Neuronal stem cell (in vitro differentiated cells): ENCODE measurements around the gene SEPHS2.
"Not testable (repeated sequence)": the region's sequence is repeated elsewhere in the genome, so short reads cannot be mapped to it uniquely, and the experiment has no call there.

Experiments
- DNase-seq: peaks from one replicate; pipeline ENCODE4 v3.0.0-alpha.2; 2013; ENCODE audit warnings: low spot score
- H2AFZ ChIP-seq: one replicate; pipeline ENCODE4 v1.6.1; 2013; ENCODE audit warnings: mild to moderate bottlenecking, low read length, inconsistent platforms
- H2AK5ac ChIP-seq: 2 replicates; pipeline ENCODE4 v1.6.1; 2013; ENCODE audit warnings: low read depth, mild to moderate bottlenecking, inconsistent platforms, low read length, moderate library complexity, mixed read lengths
- H2BK120ac ChIP-seq: 2 replicates; pipeline ENCODE4 v1.6.1; 2013; ENCODE audit warnings: low read depth, mild to moderate bottlenecking, inconsistent platforms, low read length, moderate library complexity, mixed read lengths
- H2BK12ac ChIP-seq: one replicate; pipeline ENCODE4 v1.6.1; 2013; ENCODE audit warnings: low read length, inconsistent platforms
- H2BK15ac ChIP-seq: 2 replicates; pipeline ENCODE4 v1.6.1; 2013; ENCODE audit warnings: mild to moderate bottlenecking, low read length, inconsistent platforms, mixed read lengths
- H2BK5ac ChIP-seq: one replicate; pipeline ENCODE4 v1.6.1; 2013; ENCODE audit warnings: inconsistent platforms, mild to moderate bottlenecking, low read length, moderate library complexity
- H3K14ac ChIP-seq: one replicate; pipeline ENCODE4 v1.6.1; 2013; ENCODE audit warnings: low read length, inconsistent platforms
- H3K18ac ChIP-seq: 2 replicates; pipeline ENCODE4 v1.6.1; 2013; ENCODE audit warnings: low read length, inconsistent platforms
- H3K23ac ChIP-seq: 2 replicates; pipeline ENCODE4 v1.6.1; 2013; ENCODE audit warnings: low read depth, mild to moderate bottlenecking, mixed read lengths, low read length, inconsistent platforms; ENCODE audit not compliant: poor library complexity
- H3K27ac ChIP-seq: replicated peaks from 3 replicates; pipeline ENCODE4 v1.5.1; 2013; ENCODE audit warnings: low read length, inconsistent platforms
- H3K27me3 ChIP-seq, 3 experiments: 2 replicates each; pipeline ENCODE4 v1.6.1; 2013; ENCODE audit warnings: low read length in 3 of 3, mild to moderate bottlenecking in 2 of 3, inconsistent platforms in 1 of 3, low read depth in 1 of 3, mixed read lengths in 1 of 3, moderate library complexity in 1 of 3; ENCODE audit not compliant: control insufficient read depth in 3 of 3, insufficient read depth in 3 of 3
- H3K36me3 ChIP-seq, 2 donors: replicated peaks in 1 of 2; 2 replicates each; pipeline ENCODE4 v1.6.1; 2013; ENCODE audit warnings: low read length in 2 of 2; ENCODE audit not compliant: control insufficient read depth in 2 of 2, insufficient read depth in 2 of 2
- H3K4ac ChIP-seq: 2 replicates; pipeline ENCODE4 v1.6.1; 2013; ENCODE audit warnings: inconsistent platforms, mild to moderate bottlenecking, low read length, moderate library complexity
- H3K4me1 ChIP-seq, 2 donors: 1 replicate in 1 of 2; 2 replicates in 1 of 2; pipeline ENCODE4 v1.6.1; 2013; ENCODE audit warnings: low read length in 2 of 2, low read depth in 1 of 2; ENCODE audit not compliant: control insufficient read depth in 2 of 2, insufficient read depth in 1 of 2
- H3K4me2 ChIP-seq: one replicate; pipeline ENCODE4 v1.6.1; 2013; ENCODE audit warnings: mild to moderate bottlenecking, low read length, inconsistent platforms; ENCODE audit not compliant: insufficient read depth, poor library complexity, severe bottlenecking
- H3K4me3 ChIP-seq, 2 donors: 2 replicates each; pipeline ENCODE4 v1.5.1; 2013; ENCODE audit warnings: low read length in 2 of 2, mild to moderate bottlenecking in 2 of 2, inconsistent platforms in 1 of 2, moderate library complexity in 1 of 2
- H3K79me1 ChIP-seq: one replicate; pipeline ENCODE4 v1.6.1; 2013; ENCODE audit warnings: low read depth, mild to moderate bottlenecking, inconsistent platforms, low read length, moderate library complexity
- H3K9ac ChIP-seq: one replicate; pipeline ENCODE4 v1.6.1; 2013; ENCODE audit warnings: mild to moderate bottlenecking, low read depth, low read length, inconsistent platforms; ENCODE audit not compliant: poor library complexity
- H3K9me3 ChIP-seq, 2 donors: replicated peaks in 1 of 2; 2 replicates each; pipeline versions ENCODE3 to v1.6.1; 2013; ENCODE audit warnings: low read length in 2 of 2, mild to moderate bottlenecking in 2 of 2, inconsistent platforms in 1 of 2, low read depth in 1 of 2, mixed read lengths in 1 of 2, moderate library complexity in 1 of 2; ENCODE audit not compliant: control insufficient read depth in 2 of 2, insufficient read depth in 1 of 2
- H4K8ac ChIP-seq: one replicate; pipeline ENCODE4 v1.6.1; 2013; ENCODE audit warnings: low read depth, mild to moderate bottlenecking, inconsistent platforms, low read length, moderate library complexity
- H4K91ac ChIP-seq: one replicate; pipeline ENCODE4 v1.6.1; 2013; ENCODE audit warnings: low read length, low read depth, mild to moderate bottlenecking, inconsistent platforms; ENCODE audit not compliant: poor library complexity
- WGBS, 2 donors: extraction: QIAGEN DNeasy Blood & Tissue Kit; methylation state at CpG; one replicate each; pipeline ENCODE4 v1.1.7; 2013; ENCODE audit warnings: missing lambda C conversion rate in 2 of 2, mixed read lengths in 1 of 2; ENCODE audit not compliant: insufficient read length in 2 of 2, insufficient replicate concordance in 1 of 2; ENCODE audit errors: extremely low coverage in 2 of 2; 5-methylcytosine and 5-hydroxymethylcytosine counted together

SEPHS2 gene

GRCh38 chr16:30457743-30458560 lies 12.3 kb upstream of the SEPHS2 start:
- Histone ChIP-seq H3K79me1 (no peaks in the 10 kb centered on the region), H4K8ac (no peak overlapping the region), H3K14ac (no peak overlapping the region), H2BK5ac (no peak overlapping the region), H2AFZ (no peak overlapping the region), H2AK5ac (no peak overlapping the region), H3K27ac (no peak overlapping the region), H3K4me1 (no peaks in the 10 kb centered on the region), H3K36me3 (no peaks in the 10 kb centered on the region), H3K18ac (no peak overlapping the region), H3K4me2 (no peak overlapping the region), H2BK15ac (no peak overlapping the region), H3K9me3 (no peaks in the 10 kb centered on the region), H4K91ac (no peak overlapping the region), H3K27me3 (peaks cover 0 to 22% (median 0%) of the 10 kb centered on the region in 3 experiments), H3K9ac (no peak overlapping the region), H3K4ac (no peak overlapping the region), H2BK120ac (no peak overlapping the region), H3K4me3 (no peak overlapping the region), H3K23ac (no peak overlapping the region), H2BK12ac (no peak overlapping the region)
- WGBS, 2 donors, result no CpG with 5 or more reads among the region's 16 CpGs
- no peak for DNase-seq

- no CpG with 5 or more reads among the region's 1 CpG for WGBS, 2 donors
- Histone ChIP-seq H3K4me1 (no peaks in the 10 kb centered on the region), H4K91ac (no peak overlapping the region), H2BK15ac (no peak overlapping the region), H3K4me3 (no peak overlapping the region), H2BK12ac (no peak overlapping the region), H3K36me3 (no peaks in the 10 kb centered on the region), H3K79me1 (no peaks in the 10 kb centered on the region), H3K14ac (no peak overlapping the region), H3K27me3 (peaks cover 0 to 29% (median 0%) of the 10 kb centered on the region in 3 experiments), H3K23ac (no peak overlapping the region), H3K9me3 (no peaks in the 10 kb centered on the region), H3K4ac (no peak overlapping the region), H4K8ac (no peak overlapping the region), H3K18ac (no peak overlapping the region), H3K27ac (no peak overlapping the region), H2AFZ (no peak overlapping the region), H3K4me2 (no peak overlapping the region), H2BK120ac (no peak overlapping the region), H2BK5ac (peak overlapping the region; percentile 27), H3K9ac (no peak overlapping the region), H2AK5ac (no peak overlapping the region)
- no peak for DNase-seq
Measured at GRCh38 chr16:30457256-30457655, 11.6 kb upstream of the SEPHS2 start.

- Histone ChIP-seq H2AK5ac (no peak overlapping the region), H2BK12ac (no peak overlapping the region), H3K27ac (no peak overlapping the region), H2BK15ac (no peak overlapping the region), H2AFZ (no peak overlapping the region), H3K36me3 (no peaks in the 10 kb centered on the region), H3K14ac (no peak overlapping the region), H2BK5ac (no peak overlapping the region), H3K4me3 (no peak overlapping the region), H3K27me3 (peaks cover 0 to 31% (median 0%) of the 10 kb centered on the region in 3 experiments), H3K9ac (no peak overlapping the region), H3K23ac (no peak overlapping the region), H3K4me1 (no peaks in the 10 kb centered on the region), H4K8ac (no peak overlapping the region), H3K18ac (no peak overlapping the region), H3K4ac (no peak overlapping the region), H3K4me2 (no peak overlapping the region), H4K91ac (no peak overlapping the region), H3K9me3 (no peaks in the 10 kb centered on the region), H3K79me1 (no peaks in the 10 kb centered on the region), H2BK120ac (no peak overlapping the region)
- WGBS, 2 donors, result no CpG with 5 or more reads among the region's 1 CpG
- no peak for DNase-seq
Measured at GRCh38 chr16:30456302-30456701, 10.6 kb upstream of the SEPHS2 start.

GRCh38 chr16:30452709-30453580 lies 7.3 kb upstream of the SEPHS2 start:
- not testable (repeated sequence) for H3K9ac ChIP-seq, H2BK15ac ChIP-seq, H2AFZ ChIP-seq, H2BK5ac ChIP-seq, H3K4me3 ChIP-seq, H4K91ac ChIP-seq, H3K18ac ChIP-seq, H3K4me1 ChIP-seq, H3K27ac ChIP-seq, H3K9me3 ChIP-seq, H4K8ac ChIP-seq, H2BK12ac ChIP-seq, H2BK120ac ChIP-seq, H3K14ac ChIP-seq, H3K4me2 ChIP-seq, H2AK5ac ChIP-seq, DNase-seq, H3K4ac ChIP-seq, H3K23ac ChIP-seq, H3K79me1 ChIP-seq, H3K36me3 ChIP-seq
- no CpG with 5 or more reads among the region's 20 CpGs for whole genome bisulfite sequencing, 2 donors
- peaks cover 0 to 29% (median 0%) of the 10 kb centered on the region in 3 experiments for H3K27me3 ChIP-seq
